GM18861 (cell line): ENCODE measurements around the gene RAB18.
"Not testable (repeated sequence)": the region's sequence is repeated elsewhere in the genome, so short reads cannot be mapped to it uniquely, and the experiment has no call there.

ENCODE experiments used
- ATAC-seq: cut with Tn5 transposase; IDR thresholded peaks from one replicate; pipeline ENCODE4 v1.9.1; 2021; ENCODE audit not compliant: unreplicated experiment

RAB18 gene

GRCh38 chr10:27541796-27542729 lies 38.0 kb downstream of the RAB18 start:
- ATAC-seq: no peak

GRCh38 chr10:27542812-27543211 lies 38.7 kb downstream of the RAB18 start:
- no peak for ATAC-seq

- no peak for ATAC-seq
Measured at GRCh38 chr10:27547047-27547446, 42.9 kb downstream of the RAB18 start.

- no peak for ATAC-seq
Measured at GRCh38 chr10:27547482-27547881, 43.4 kb downstream of the RAB18 start.

GRCh38 chr10:27550823-27551222 lies 46.7 kb downstream of the RAB18 start:
- no peak for ATAC-seq

- peak; percentile 64 for ATAC-seq
Measured at GRCh38 chr10:27558612-27559020, 54.5 kb downstream of the RAB18 start.

GRCh38 chr10:27561334-27561733 lies 57.2 kb downstream of the RAB18 start:
- no peak for ATAC-seq

GRCh38 chr10:27564398-27564797 lies 60.3 kb downstream of the RAB18 start:
- no peak for ATAC-seq

- ATAC-seq: no peak
Measured at GRCh38 chr10:27564880-27565279, 60.8 kb downstream of the RAB18 start.

- no peak for ATAC-seq
Measured at GRCh38 chr10:27568196-27569175, 64.4 kb downstream of the RAB18 start.

- no peak for ATAC-seq
Measured at GRCh38 chr10:27569946-27570345, 65.8 kb downstream of the RAB18 start.

GRCh38 chr10:27577038-27577437 lies 72.9 kb downstream of the RAB18 start:
- not testable (repeated sequence) for ATAC-seq

GRCh38 chr10:27578316-27578715 lies 74.2 kb downstream of the RAB18 start:
- no peak for ATAC-seq

GRCh38 chr10:27581225-27581624 lies 77.1 kb downstream of the RAB18 start:
- no peak for ATAC-seq

- no peak for ATAC-seq
Measured at GRCh38 chr10:27584302-27584701, 80.2 kb downstream of the RAB18 start.
